Measurements from ENCODE around the gene SH3BP5. TPM values are rescaled to one million over a fixed set of nuclear protein-coding genes. Genes with fewer than 3 reads are reported as not detected.

The SH3BP5 gene
- total RNA-seq, 4 donors from 2014 or later = 60.2 to 90.4 (median 82.0) TPM

DNA sequence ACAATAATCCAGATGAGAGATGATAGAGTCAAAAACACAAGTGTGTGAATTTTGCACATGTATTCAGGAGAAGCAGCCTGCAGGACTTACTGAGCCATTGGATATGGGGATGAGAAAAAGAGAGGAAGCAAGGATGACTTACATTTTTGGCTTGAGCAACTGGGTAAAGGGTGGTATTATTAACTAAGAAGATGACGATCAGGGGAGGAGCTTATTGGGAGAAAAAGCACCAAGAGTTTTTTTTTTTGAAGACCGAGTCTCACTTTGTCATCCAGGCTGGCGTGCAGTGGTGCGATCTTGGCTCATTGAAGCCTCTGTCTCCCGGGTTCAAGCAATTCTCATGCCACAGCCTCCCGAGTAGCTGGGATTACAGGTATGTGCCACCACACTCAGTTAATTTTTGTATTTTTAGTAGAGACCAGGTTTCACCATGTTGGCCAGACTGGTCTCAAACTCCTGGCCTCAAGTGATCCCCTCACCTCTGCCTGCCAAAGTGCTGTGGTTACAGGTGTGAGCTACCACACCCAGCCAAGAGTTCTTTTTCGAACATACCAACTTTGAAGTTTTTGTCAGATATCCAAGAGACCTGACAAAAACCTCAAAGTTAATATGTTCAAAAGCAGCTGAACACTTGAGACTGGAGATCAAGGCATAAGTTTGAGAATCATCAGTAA, 14.8 kb upstream of the SH3BP5 start:
- Histone ChIP-seq H3K27ac (no peak overlapping the region), H3K4me3 (replicated peaks in 1 of 3) (no peak overlapping the region), H3K4me1 (peaks cover 1 to 5% of the 10 kb centered on the region in 2 donors), H3K9me3 (no peaks in the 10 kb centered on the region), H3K36me3 (no peaks in the 10 kb centered on the region), H3K27me3 (no peaks in the 10 kb centered on the region)
- TF ChIP-seq POLR2A (IDR thresholded peaks at IDR 0.05) = no peak
- TF ChIP-seq, protein P1, sequence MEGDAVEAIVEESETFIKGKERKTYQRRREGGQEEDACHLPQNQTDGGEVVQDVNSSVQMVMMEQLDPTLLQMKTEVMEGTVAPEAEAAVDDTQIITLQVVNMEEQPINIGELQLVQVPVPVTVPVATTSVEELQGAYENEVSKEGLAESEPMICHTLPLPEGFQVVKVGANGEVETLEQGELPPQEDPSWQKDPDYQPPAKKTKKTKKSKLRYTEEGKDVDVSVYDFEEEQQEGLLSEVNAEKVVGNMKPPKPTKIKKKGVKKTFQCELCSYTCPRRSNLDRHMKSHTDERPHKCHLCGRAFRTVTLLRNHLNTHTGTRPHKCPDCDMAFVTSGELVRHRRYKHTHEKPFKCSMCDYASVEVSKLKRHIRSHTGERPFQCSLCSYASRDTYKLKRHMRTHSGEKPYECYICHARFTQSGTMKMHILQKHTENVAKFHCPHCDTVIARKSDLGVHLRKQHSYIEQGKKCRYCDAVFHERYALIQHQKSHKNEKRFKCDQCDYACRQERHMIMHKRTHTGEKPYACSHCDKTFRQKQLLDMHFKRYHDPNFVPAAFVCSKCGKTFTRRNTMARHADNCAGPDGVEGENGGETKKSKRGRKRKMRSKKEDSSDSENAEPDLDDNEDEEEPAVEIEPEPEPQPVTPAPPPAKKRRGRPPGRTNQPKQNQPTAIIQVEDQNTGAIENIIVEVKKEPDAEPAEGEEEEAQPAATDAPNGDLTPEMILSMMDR (IDR thresholded peaks at IDR 0.05) = no peak
- DNase-seq = no peak
- intact Hi-C loops (cut with DNase I) = no loop called here
- WGBS, 2 donors = 90 to 91% methylated on average over 7 of the region's 7 CpGs

DNA sequence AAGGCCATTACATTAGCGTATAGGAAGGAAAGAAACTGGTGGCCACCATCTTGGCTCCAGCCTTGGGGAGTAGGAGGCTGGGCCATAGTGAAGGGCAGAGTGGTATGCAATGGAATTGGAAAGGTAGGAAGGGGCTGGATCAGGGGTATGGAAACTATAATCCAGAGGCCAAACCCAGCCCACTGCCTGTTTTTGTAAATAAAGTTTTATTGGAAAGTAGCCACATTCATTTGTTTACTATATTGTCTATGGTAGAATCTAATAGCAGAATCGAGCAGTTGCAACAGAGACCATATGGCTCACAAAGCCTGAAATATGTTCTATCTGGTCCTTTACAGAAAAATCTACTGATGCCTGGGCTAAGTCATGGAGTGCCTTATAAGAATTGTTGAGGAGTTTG, 14.1 kb upstream of the SH3BP5 start:
- 95 to 100% methylated on average over 2 of the region's 2 CpGs for WGBS, 2 donors
- no peak for DNase-seq
- Histone ChIP-seq H3K36me3 (no peaks in the 10 kb centered on the region), H3K9me3 (no peaks in the 10 kb centered on the region), H3K27ac (no peak overlapping the region), H3K4me3 (replicated peaks in 1 of 3) (no peak overlapping the region), H3K27me3 (no peaks in the 10 kb centered on the region), H3K4me1 (peaks cover 4 to 5% of the 10 kb centered on the region in 2 donors)
- intact Hi-C loops (cut with DNase I) = no loop called here
- TF ChIP-seq, protein P1 (IDR thresholded peaks at IDR 0.05) = no peak
- no peak for TF ChIP-seq POLR2A (IDR thresholded peaks at IDR 0.05)

DNA sequence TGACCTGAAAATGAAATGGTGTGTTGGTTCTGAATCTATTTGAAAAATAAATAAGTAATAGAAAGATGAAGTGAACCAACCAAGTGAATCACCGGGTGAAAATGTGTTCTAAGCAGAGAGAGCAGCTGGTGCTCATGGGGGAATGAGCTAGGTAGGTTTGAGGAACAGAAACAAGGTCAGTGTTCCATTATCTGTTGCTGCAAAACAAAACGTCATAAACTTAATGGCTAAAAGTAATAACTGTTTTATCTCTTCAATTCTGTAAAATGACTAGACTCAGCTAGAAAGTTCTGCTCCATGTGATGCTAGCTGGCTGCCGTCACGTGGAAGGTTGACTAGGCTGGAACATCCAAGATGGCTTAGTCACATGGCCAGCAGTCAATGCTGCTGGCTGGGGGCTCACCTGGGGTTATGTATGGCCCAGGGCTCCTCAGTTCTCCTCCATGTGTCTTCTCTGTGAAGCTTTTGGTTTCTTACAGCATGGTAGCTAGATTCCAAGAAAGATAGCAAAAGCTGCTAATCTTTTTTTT, 13.3 kb upstream of the SH3BP5 start:
- TF ChIP-seq POLR2A (IDR thresholded peaks at IDR 0.05) = no peak
- TF ChIP-seq, protein P1 (IDR thresholded peaks at IDR 0.05) = no peak
- Histone ChIP-seq H3K27me3 (no peaks in the 10 kb centered on the region), H3K27ac (peak overlapping the region in 1 of 3 donors; percentile 33), H3K4me3 (replicated peaks in 1 of 3) (no peak overlapping the region), H3K36me3 (no peaks in the 10 kb centered on the region), H3K4me1 (peaks cover 4 to 5% of the 10 kb centered on the region in 2 donors), H3K9me3 (no peaks in the 10 kb centered on the region)
- no peak for DNase-seq
- WGBS, 2 donors = 87 to 89% methylated on average over 4 of the region's 4 CpGs
- intact Hi-C loops (cut with DNase I) = no loop called here

DNA sequence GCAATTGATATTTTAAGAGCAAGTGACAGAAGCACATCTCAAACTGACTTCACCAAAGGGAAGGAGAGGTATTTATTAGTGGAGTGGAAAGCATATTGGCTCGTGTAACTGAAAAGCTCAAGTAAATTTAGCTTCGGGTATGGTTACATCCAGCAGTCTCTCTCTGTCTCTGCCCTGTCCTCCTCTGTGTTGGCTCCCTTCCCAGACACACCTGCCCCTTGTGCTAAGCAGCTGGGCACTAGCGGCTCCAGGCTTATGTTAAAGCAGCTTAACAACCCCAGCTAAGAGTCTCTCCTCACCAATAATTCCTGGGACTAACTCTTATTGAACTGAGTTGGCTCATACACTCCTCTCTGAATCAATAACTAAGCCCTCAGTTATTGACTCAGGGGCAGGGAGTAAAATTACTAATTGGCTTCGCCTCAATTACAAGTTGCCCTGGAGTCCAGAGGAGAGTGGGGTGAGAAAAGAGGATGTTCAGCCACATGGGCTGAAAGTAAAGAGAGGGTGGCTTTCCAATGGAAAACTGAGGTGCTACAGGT, 12.8 kb upstream of the SH3BP5 start:
- no peak overlapping the region for H3K4me3 ChIP-seq (replicated peaks in 1 of 3)
- no peaks in the 10 kb centered on the region for H3K27me3 ChIP-seq
- no peaks in the 10 kb centered on the region for H3K9me3 ChIP-seq
- WGBS, 2 donors = 42 to 57% methylated on average over 4 of the region's 4 CpGs
- H3K4me1 ChIP-seq = peaks cover 4 to 5% of the 10 kb centered on the region in 2 donors
- peak overlapping the region in 1 of 3 donors; percentile 33 for H3K27ac ChIP-seq
- intact Hi-C loops (cut with DNase I) = no loop called here
- no peaks in the 10 kb centered on the region for H3K36me3 ChIP-seq
- TF ChIP-seq POLR2A (IDR thresholded peaks at IDR 0.05) = no peak
- TF ChIP-seq, protein P1 (IDR thresholded peaks at IDR 0.05) = no peak
- DNase-seq = peak; percentile 73 to 76

DNA sequence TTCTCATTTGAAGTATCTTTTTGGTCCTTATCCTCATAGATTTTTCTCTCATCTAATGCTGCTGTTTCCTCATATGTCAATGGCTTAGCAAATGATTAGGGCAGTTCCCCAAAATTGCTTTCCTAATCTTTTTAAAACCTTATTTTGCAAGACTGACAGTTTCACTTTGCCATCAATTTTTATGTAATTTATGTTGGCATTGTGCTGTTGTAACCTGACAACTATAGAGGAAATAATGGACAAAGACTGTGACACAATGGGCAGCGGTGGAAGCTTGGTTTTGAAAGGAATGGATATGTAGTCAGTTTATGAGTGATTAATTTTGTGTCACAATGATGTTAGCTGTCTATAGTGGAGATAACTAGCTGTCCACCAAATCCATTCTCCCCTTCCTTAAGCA, 10.6 kb upstream of the SH3BP5 start:
- Histone ChIP-seq H3K4me3 (replicated peaks in 1 of 3) (no peak overlapping the region), H3K9me3 (no peaks in the 10 kb centered on the region), H3K36me3 (no peaks in the 10 kb centered on the region), H3K27me3 (no peaks in the 10 kb centered on the region), H3K4me1 (peaks cover 4 to 5% of the 10 kb centered on the region in 2 donors), H3K27ac (no peak overlapping the region)
- DNase-seq = no peak
- intact Hi-C loops (cut with DNase I) = no loop called here
- no peak for TF ChIP-seq POLR2A (IDR thresholded peaks at IDR 0.05)
- TF ChIP-seq, protein P1 (IDR thresholded peaks at IDR 0.05) = no peak
- WGBS, 2 donors = 80 to 88% methylated on average over 1 of the region's 1 CpG

All from thyroid gland (tissue), 4 donors.